ENCODE data around the gene ZSWIM6.

- TF ChIP-seq EZH2 (IDR thresholded peaks at IDR 0.05; ENCODE audit: low read depth, unreplicated experiment), result no peak
- no peak for TF ChIP-seq CTCF (conservative IDR thresholded peaks at IDR 0.05; ENCODE audit: low read depth in 2 of 2)
- no peak for TF ChIP-seq CREB1 (CRISPR knock-in tag; IDR thresholded peaks at IDR 0.05; ENCODE audit: low read depth)
- TF ChIP-seq JUNB (IDR thresholded peaks at IDR 0.05; ENCODE audit: unreplicated experiment), result no peak
- TF ChIP-seq EZH2phosphoT487 (IDR thresholded peaks at IDR 0.05; ENCODE audit: unreplicated experiment), result no peak
- TF ChIP-seq POLR2AphosphoS5 (IDR thresholded peaks at IDR 0.05; ENCODE audit: low read depth), result no peak
- no peak for TF ChIP-seq NANOG (IDR thresholded peaks at IDR 0.05; ENCODE audit: borderline replicate concordance)
- no peak for TF ChIP-seq ETS1 (IDR thresholded peaks at IDR 0.05)
- TF ChIP-seq REST (IDR thresholded peaks at IDR 0.05; ENCODE audit: unreplicated experiment), result no peak
- no peak for TF ChIP-seq ZNF114 (CRISPR knock-in tag; IDR thresholded peaks at IDR 0.05)
These were observed 12.5 kb upstream of the ZSWIM6 start for GRCh38 chr5:61319388-61320146.

Measured in GM23338 (cell line).